Esophagus squamous epithelium (tissue), 4 donors: ENCODE data around the gene SESN3.

ENCODE experiments used
- POLR2A ChIP-seq, 4 donors: fragments of 450-650 bp; IDR thresholded peaks; one replicate each; pipeline ENCODE4 v1.6.1; 2017; ENCODE audit warnings: antibody characterized with exemption in 4 of 4, mild to moderate bottlenecking in 4 of 4, moderate library complexity in 3 of 4
- TF ChIP-seq, protein P1 (sequence below), 6 experiments: fragments of 450-650 bp in 4 of 6; fragments of 200-600 bp in 2 of 6; sonication (generic) in 2 of 6; IDR thresholded peaks; one replicate each; pipeline ENCODE4 v1.5.1; 2016 to 2019; ENCODE audit warnings: antibody characterized with exemption in 6 of 6, mild to moderate bottlenecking in 4 of 6, moderate library complexity in 4 of 6

DNA sequence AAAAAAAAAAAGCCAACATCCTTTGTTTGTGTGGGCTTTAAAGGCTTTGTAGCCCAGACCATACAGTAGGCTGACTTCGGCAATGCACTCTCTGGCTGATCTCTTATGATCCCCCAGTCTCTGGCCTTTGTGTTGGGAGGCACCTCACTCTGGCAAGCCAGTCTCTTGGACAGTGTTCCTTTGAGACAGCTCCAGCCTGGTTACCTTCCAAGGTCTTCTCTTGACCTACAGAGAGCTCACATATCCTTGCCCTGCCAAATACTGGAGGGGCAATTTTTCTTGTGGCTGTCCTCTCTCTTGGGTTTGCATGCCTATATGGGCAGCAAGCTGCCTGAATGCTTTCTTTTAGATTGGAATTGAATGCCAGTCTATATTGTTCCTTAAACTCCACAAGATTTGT, 69.8 kb downstream of the SESN3 start:
- TF ChIP-seq, protein P1, sequence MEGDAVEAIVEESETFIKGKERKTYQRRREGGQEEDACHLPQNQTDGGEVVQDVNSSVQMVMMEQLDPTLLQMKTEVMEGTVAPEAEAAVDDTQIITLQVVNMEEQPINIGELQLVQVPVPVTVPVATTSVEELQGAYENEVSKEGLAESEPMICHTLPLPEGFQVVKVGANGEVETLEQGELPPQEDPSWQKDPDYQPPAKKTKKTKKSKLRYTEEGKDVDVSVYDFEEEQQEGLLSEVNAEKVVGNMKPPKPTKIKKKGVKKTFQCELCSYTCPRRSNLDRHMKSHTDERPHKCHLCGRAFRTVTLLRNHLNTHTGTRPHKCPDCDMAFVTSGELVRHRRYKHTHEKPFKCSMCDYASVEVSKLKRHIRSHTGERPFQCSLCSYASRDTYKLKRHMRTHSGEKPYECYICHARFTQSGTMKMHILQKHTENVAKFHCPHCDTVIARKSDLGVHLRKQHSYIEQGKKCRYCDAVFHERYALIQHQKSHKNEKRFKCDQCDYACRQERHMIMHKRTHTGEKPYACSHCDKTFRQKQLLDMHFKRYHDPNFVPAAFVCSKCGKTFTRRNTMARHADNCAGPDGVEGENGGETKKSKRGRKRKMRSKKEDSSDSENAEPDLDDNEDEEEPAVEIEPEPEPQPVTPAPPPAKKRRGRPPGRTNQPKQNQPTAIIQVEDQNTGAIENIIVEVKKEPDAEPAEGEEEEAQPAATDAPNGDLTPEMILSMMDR (IDR thresholded peaks at IDR 0.05): no peak
- TF ChIP-seq POLR2A (IDR thresholded peaks at IDR 0.05): no peak
